Caco-2 (cell line): ENCODE data around the gene SIAH2. TPM values are rescaled to one million over a fixed set of nuclear protein-coding genes. Genes with fewer than 3 reads are reported as not detected.

Source experiments
- BruUV-seq: library from RNA; stranded (reverse); fragments of 400-500 nt; replicated peaks from 2 replicates; lab custom pipeline; 2021; lab: Mats Ljungman, UMichigan
- CTCF ChIA-PET: fragments of 300-600 bp; sonication (Branson Sonifier 250); formaldehyde crosslinking; loops from one replicate; lab custom pipeline; 2022; ENCODE audit warnings: antibody characterized with exemption; lab: Charles Lee
- POLR2A ChIA-PET: fragments of 300-600 bp; sonication (Branson Sonifier 250); formaldehyde crosslinking; loops from one replicate; lab custom pipeline; 2022; ENCODE audit warnings: antibody characterized with exemption; lab: Charles Lee
- DNase-seq, 2 experiments: peaks; one replicate each; pipeline versions ENCODE4 v3.0.0 to v3.0.0-alpha.2; 2020 to 2022
- H3K27me3 ChIP-seq: replicated peaks from 2 replicates; pipeline ENCODE4 v1.6.0; 2011; ENCODE audit warnings: low read length; ENCODE audit not compliant: control insufficient read depth, insufficient read depth
- H3K36me3 ChIP-seq: 2 replicates; pipeline ENCODE4 v1.5.1; 2011; ENCODE audit warnings: low read length; ENCODE audit not compliant: control insufficient read depth, insufficient read depth
- H3K4me1 ChIP-seq: fragments of 250-450 bp; sonication (Bioruptor Pico); 2 replicates; pipeline ENCODE4 v1.5.1; 2020; ENCODE audit warnings: mild to moderate bottlenecking
- H3K4me3 ChIP-seq: 2 replicates; pipeline ENCODE4 v1.5.1; 2011; ENCODE audit warnings: low read depth, mild to moderate bottlenecking, control low read depth, low read length
- H3K9me3 ChIP-seq: fragments of 250-450 bp; sonication (Bioruptor Pico); 2 replicates; pipeline ENCODE4 v1.5.1; 2020; ENCODE audit warnings: mild to moderate bottlenecking, moderate library complexity
- H3K27ac Mint-ChIP-seq: one replicate; pipeline ENCODE4 v1.8.0; 2022; ENCODE audit warnings: mixed read lengths; ENCODE audit not compliant: unreplicated experiment
- H3K27me3 Mint-ChIP-seq: one replicate; pipeline ENCODE4 v1.8.0; 2022; ENCODE audit warnings: mixed read lengths; ENCODE audit not compliant: insufficient read depth, unreplicated experiment
- H3K36me3 Mint-ChIP-seq: one replicate; pipeline ENCODE4 v1.8.0; 2022; ENCODE audit warnings: mild to moderate bottlenecking, mixed read lengths; ENCODE audit not compliant: insufficient read depth, unreplicated experiment
- H3K4me1 Mint-ChIP-seq: one replicate; pipeline ENCODE4 v1.8.0; 2022; ENCODE audit warnings: low read depth, mixed read lengths; ENCODE audit not compliant: unreplicated experiment
- H3K4me3 Mint-ChIP-seq: one replicate; pipeline ENCODE4 v1.8.0; 2022; ENCODE audit warnings: mild to moderate bottlenecking, moderate library complexity, mixed read lengths; ENCODE audit not compliant: unreplicated experiment
- H3K9me3 Mint-ChIP-seq: one replicate; pipeline ENCODE4 v1.8.0; 2022; ENCODE audit warnings: mixed read lengths; ENCODE audit not compliant: unreplicated experiment
- CTCF ChIP-seq, 2 experiments: fragments of 200-600 bp in 1 of 2; IDR thresholded peaks; 1 replicate in 1 of 2; 2 replicates in 1 of 2; pipeline versions ENCODE4 v1.5.1 to v1.8.0; 2011 to 2022; ENCODE audit warnings: antibody characterized with exemption in 1 of 2, control low read depth in 1 of 2, inconsistent platforms in 1 of 2, low read depth in 1 of 2, low read length in 1 of 2, mild to moderate bottlenecking in 1 of 2, moderate library complexity in 1 of 2; ENCODE audit not compliant: insufficient read depth in 1 of 2, severe bottlenecking in 1 of 2, unreplicated experiment in 1 of 2
- intact Hi-C: fragments of 100-400 bp; cut with micrococcal nuclease; formaldehyde crosslinking; loops from one replicate; pipeline ENCODE4 v1.10.0; 2022; ENCODE audit not compliant: unreplicated experiment
- total RNA-seq: library from RNA; stranded (reverse); gene quantifications from 2 replicates; pipeline ENCODE4 v1.2.3, GENCODE V29; 2022

The SIAH2 gene
- total RNA-seq, 1 experiment from 2014 or later, result 25.6 TPM

- H3K4me3 ChIP-seq, result no peak overlapping the region
- ChIA-PET CTCF (interaction anchor here (1.0 to 1.4 kb wide), 6 partner anchors 9 to 75 kb away, joined by 3 to 9 read pairs (median 6); partner anchors contain the start of gene ERICH6), POLR2A (no interaction called here)
- Mint-ChIP-seq H3K4me3 (no peak overlapping the region), H3K36me3 (no peaks in the 10 kb centered on the region), H3K27ac (no peak overlapping the region), H3K9me3 (no peaks in the 10 kb centered on the region), H3K27me3 (peaks cover 3% of the 10 kb centered on the region), H3K4me1 (no peaks in the 10 kb centered on the region)
- no peaks in the 10 kb centered on the region for H3K27me3 ChIP-seq
- no peaks in the 10 kb centered on the region for H3K4me1 ChIP-seq
- no peak for DNase-seq
- no TSS peak for BruUV-seq
- no peak for TF ChIP-seq CTCF (IDR thresholded peaks at IDR 0.05; ENCODE audit: insufficient read depth in 1 of 2, low read depth in 1 of 2, low read length in 1 of 2, severe bottlenecking in 1 of 2, unreplicated experiment in 1 of 2)
- intact Hi-C loops, result loop anchor here (1.0 kb wide), 1 partner anchor 58 kb away; no protein-coding TSS in a partner anchor
- no peaks in the 10 kb centered on the region for H3K9me3 ChIP-seq
- H3K36me3 ChIP-seq, result no peaks in the 10 kb centered on the region
These were observed 15.9 kb upstream of the SIAH2 start for GRCh38 chr3:150778793-150779401.

GRCh38 chr3:150775001-150775599 lies 12.1 kb upstream of the SIAH2 start:
- TF ChIP-seq CTCF (IDR thresholded peaks at IDR 0.05; ENCODE audit: insufficient read depth in 1 of 2, low read depth in 1 of 2, low read length in 1 of 2, severe bottlenecking in 1 of 2, unreplicated experiment in 1 of 2), result no peak
- Histone ChIP-seq H3K27me3 (no peaks in the 10 kb centered on the region), H3K4me1 (no peaks in the 10 kb centered on the region), H3K36me3 (no peaks in the 10 kb centered on the region), H3K4me3 (no peak overlapping the region), H3K9me3 (no peaks in the 10 kb centered on the region)
- Mint-ChIP-seq H3K27me3 (no peaks in the 10 kb centered on the region), H3K9me3 (no peaks in the 10 kb centered on the region), H3K27ac (no peak overlapping the region), H3K4me1 (peaks cover 6% of the 10 kb centered on the region), H3K36me3 (no peaks in the 10 kb centered on the region), H3K4me3 (no peak overlapping the region)
- BruUV-seq, result no TSS peak
- CTCF ChIA-PET, result no interaction called here
- intact Hi-C loops, result no loop called here
- POLR2A ChIA-PET, result no interaction called here
- no peak for DNase-seq

- BruUV-seq, result no TSS peak
- intact Hi-C loops, result no loop called here
- no peak overlapping the region for H3K4me3 ChIP-seq
- no peaks in the 10 kb centered on the region for H3K4me1 ChIP-seq
- POLR2A ChIA-PET, result no interaction called here
- no peaks in the 10 kb centered on the region for H3K27me3 ChIP-seq
- Mint-ChIP-seq H3K36me3 (no peaks in the 10 kb centered on the region), H3K9me3 (no peaks in the 10 kb centered on the region), H3K27me3 (no peaks in the 10 kb centered on the region), H3K27ac (no peak overlapping the region), H3K4me3 (no peak overlapping the region), H3K4me1 (peaks cover 6% of the 10 kb centered on the region)
- no peaks in the 10 kb centered on the region for H3K9me3 ChIP-seq
- no peak for TF ChIP-seq CTCF (IDR thresholded peaks at IDR 0.05; ENCODE audit: insufficient read depth in 1 of 2, low read depth in 1 of 2, low read length in 1 of 2, severe bottlenecking in 1 of 2, unreplicated experiment in 1 of 2)
- no peak for DNase-seq
- CTCF ChIA-PET, result no interaction called here
- no peaks in the 10 kb centered on the region for H3K36me3 ChIP-seq
These were observed 10.7 kb upstream of the SIAH2 start for GRCh38 chr3:150773616-150774192.
